A673 (cell line): ENCODE results near the gene KCNQ2.

Experiments
- CTCF ChIP-seq: fragments of 300-800, 200-600 bp; sonication (generic); conservative IDR thresholded peaks from 2 replicates; pipeline ENCODE4 v1.5.1; 2017; ENCODE audit warnings: low read depth, mild to moderate bottlenecking, antibody characterized with exemption, low read length, moderate library complexity, mixed read lengths
- EZH2 ChIP-seq: fragments of 200-600 bp; sonication (generic); IDR thresholded peaks from 2 replicates; pipeline ENCODE4 v1.6.1; 2017; ENCODE audit warnings: borderline replicate concordance, low read depth, mild to moderate bottlenecking, mixed read lengths, antibody characterized with exemption, low read length; ENCODE audit not compliant: poor library complexity, severe bottlenecking

GRCh38 chr20:63377951-63378381 lies 94.5 kb downstream of the KCNQ2 start:
- TF ChIP-seq CTCF (no peak), EZH2 (no peak)
